ENCODE results near the gene DSG2. TPM values are rescaled to one million over a fixed set of nuclear protein-coding genes. Genes with fewer than 3 reads are reported as not detected.

The DSG2 gene
- total RNA-seq, 1 experiment from 2014 or later = 12.1 TPM

DNA sequence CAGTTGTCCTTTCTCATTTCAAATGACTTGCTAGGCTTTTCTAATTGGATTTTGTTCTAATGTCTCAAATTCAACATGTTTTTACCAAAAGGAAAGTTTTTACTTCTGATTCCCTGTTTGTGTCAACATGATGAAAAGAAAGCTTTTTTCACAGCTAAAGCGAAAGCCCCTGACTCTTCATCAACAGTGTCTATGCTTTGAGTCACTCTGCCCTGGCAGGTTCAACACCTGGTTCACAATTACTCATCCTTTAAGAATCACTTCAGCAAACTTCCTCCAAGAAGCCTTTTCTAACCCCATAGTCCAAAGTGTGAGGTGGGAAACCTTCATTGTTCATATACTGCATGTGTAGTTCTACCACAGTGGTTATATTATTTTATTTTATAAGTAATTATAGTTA is 7.6 kb upstream of the DSG2 start:
- DNase-seq (ENCODE audit: low read depth, low spot score) = no peak
- POLR2A ChIA-PET = no interaction called here
- no peak overlapping the region for H3K4me3 ChIP-seq (ENCODE audit: low read depth in 2 of 2, low read length in 2 of 2)
- BruUV-seq (replicated peaks) = no TSS peak
- in situ Hi-C loops (cut with HindIII; ENCODE audit: low pct_unique_long_range_greater_than_20kb, low sequenced_read_pairs) (no loop called here), intact Hi-C loops (cut with micrococcal nuclease; ENCODE audit: unreplicated experiment) (no loop called here)
- no peaks in the 10 kb centered on the region for H3K9me3 ChIP-seq (ENCODE audit: control insufficient read depth, insufficient read depth, low read depth, low read length)
- H3K4me1 ChIP-seq (ENCODE audit: control insufficient read depth, insufficient read depth, low read length) = no peaks in the 10 kb centered on the region
- no peaks in the 10 kb centered on the region for H3K27me3 ChIP-seq (ENCODE audit: control insufficient read depth, insufficient read depth, low read length)
- ATAC-seq = no peak
- no peaks in the 10 kb centered on the region for H3K36me3 ChIP-seq (ENCODE audit: control insufficient read depth, insufficient read depth, low read length)
- TF ChIP-seq, protein P1, sequence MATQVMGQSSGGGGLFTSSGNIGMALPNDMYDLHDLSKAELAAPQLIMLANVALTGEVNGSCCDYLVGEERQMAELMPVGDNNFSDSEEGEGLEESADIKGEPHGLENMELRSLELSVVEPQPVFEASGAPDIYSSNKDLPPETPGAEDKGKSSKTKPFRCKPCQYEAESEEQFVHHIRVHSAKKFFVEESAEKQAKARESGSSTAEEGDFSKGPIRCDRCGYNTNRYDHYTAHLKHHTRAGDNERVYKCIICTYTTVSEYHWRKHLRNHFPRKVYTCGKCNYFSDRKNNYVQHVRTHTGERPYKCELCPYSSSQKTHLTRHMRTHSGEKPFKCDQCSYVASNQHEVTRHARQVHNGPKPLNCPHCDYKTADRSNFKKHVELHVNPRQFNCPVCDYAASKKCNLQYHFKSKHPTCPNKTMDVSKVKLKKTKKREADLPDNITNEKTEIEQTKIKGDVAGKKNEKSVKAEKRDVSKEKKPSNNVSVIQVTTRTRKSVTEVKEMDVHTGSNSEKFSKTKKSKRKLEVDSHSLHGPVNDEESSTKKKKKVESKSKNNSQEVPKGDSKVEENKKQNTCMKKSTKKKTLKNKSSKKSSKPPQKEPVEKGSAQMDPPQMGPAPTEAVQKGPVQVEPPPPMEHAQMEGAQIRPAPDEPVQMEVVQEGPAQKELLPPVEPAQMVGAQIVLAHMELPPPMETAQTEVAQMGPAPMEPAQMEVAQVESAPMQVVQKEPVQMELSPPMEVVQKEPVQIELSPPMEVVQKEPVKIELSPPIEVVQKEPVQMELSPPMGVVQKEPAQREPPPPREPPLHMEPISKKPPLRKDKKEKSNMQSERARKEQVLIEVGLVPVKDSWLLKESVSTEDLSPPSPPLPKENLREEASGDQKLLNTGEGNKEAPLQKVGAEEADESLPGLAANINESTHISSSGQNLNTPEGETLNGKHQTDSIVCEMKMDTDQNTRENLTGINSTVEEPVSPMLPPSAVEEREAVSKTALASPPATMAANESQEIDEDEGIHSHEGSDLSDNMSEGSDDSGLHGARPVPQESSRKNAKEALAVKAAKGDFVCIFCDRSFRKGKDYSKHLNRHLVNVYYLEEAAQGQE (IDR thresholded peaks at IDR 0.05; ENCODE audit: insufficient read depth in 1 of 2, low read depth in 2 of 2, low read length in 1 of 2) = no peak
- TF ChIP-seq, protein P2, sequence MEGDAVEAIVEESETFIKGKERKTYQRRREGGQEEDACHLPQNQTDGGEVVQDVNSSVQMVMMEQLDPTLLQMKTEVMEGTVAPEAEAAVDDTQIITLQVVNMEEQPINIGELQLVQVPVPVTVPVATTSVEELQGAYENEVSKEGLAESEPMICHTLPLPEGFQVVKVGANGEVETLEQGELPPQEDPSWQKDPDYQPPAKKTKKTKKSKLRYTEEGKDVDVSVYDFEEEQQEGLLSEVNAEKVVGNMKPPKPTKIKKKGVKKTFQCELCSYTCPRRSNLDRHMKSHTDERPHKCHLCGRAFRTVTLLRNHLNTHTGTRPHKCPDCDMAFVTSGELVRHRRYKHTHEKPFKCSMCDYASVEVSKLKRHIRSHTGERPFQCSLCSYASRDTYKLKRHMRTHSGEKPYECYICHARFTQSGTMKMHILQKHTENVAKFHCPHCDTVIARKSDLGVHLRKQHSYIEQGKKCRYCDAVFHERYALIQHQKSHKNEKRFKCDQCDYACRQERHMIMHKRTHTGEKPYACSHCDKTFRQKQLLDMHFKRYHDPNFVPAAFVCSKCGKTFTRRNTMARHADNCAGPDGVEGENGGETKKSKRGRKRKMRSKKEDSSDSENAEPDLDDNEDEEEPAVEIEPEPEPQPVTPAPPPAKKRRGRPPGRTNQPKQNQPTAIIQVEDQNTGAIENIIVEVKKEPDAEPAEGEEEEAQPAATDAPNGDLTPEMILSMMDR (IDR thresholded peaks at IDR 0.05) = no peak
- no peak for TF ChIP-seq TCF7L2 (IDR thresholded peaks at IDR 0.05; ENCODE audit: low read depth, low read length)
- no peak for TF ChIP-seq POLR2AphosphoS5 (IDR thresholded peaks at IDR 0.05; ENCODE audit: low read depth, low read length)
- TF ChIP-seq SIN3A (IDR thresholded peaks at IDR 0.05; ENCODE audit: borderline replicate concordance, insufficient read depth, low read depth, low read length) = no peak
- no peak overlapping the region for H3K27ac ChIP-seq (ENCODE audit: low read length)
- CTCF ChIA-PET = no interaction called here

DNA sequence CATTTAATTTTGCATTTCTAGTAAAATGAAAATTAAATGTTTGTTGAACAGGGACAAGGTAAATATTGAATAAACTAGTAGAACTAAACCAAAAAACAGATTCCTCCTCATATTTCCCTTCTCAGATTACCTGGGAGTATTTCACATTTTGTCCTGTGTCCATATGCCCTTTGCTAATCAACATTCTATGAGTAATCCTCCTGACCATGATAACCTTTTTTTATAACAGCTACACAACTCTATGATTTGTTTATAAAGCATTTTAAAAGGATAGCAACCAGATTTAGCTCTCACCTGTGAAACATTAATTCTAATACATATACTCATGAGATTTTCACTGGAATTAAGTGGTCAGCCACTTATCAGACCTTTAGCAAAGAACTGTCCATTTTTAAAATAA is 7.1 kb upstream of the DSG2 start:
- H3K4me3 ChIP-seq (ENCODE audit: low read depth in 2 of 2, low read length in 2 of 2) = no peak overlapping the region
- intact Hi-C loops (cut with micrococcal nuclease; ENCODE audit: unreplicated experiment) (no loop called here), in situ Hi-C loops (cut with HindIII; ENCODE audit: low pct_unique_long_range_greater_than_20kb, low sequenced_read_pairs) (no loop called here)
- no TSS peak for BruUV-seq (replicated peaks)
- no peaks in the 10 kb centered on the region for H3K27me3 ChIP-seq (ENCODE audit: control insufficient read depth, insufficient read depth, low read length)
- no peaks in the 10 kb centered on the region for H3K36me3 ChIP-seq (ENCODE audit: control insufficient read depth, insufficient read depth, low read length)
- no peaks in the 10 kb centered on the region for H3K4me1 ChIP-seq (ENCODE audit: control insufficient read depth, insufficient read depth, low read length)
- DNase-seq (ENCODE audit: low read depth, low spot score) = no peak
- no peak for ATAC-seq
- no peak overlapping the region for H3K27ac ChIP-seq (ENCODE audit: low read length)
- no peak for TF ChIP-seq TCF7L2 (IDR thresholded peaks at IDR 0.05; ENCODE audit: low read depth, low read length)
- TF ChIP-seq, protein P1 (IDR thresholded peaks at IDR 0.05; ENCODE audit: insufficient read depth in 1 of 2, low read depth in 2 of 2, low read length in 1 of 2) = no peak
- TF ChIP-seq SIN3A (IDR thresholded peaks at IDR 0.05; ENCODE audit: borderline replicate concordance, insufficient read depth, low read depth, low read length) = no peak
- TF ChIP-seq, protein P2 (IDR thresholded peaks at IDR 0.05) = no peak
- ChIA-PET POLR2A (no interaction called here), CTCF (no interaction called here)
- H3K9me3 ChIP-seq (ENCODE audit: control insufficient read depth, insufficient read depth, low read depth, low read length) = no peaks in the 10 kb centered on the region

Data from Panc1 (cell line).